K562 (cell line): ENCODE results near the gene BEST1. TPM values are rescaled to one million over a fixed set of nuclear protein-coding genes. Genes with fewer than 3 reads are reported as not detected.

Source experiments
- ADNP ChIP-seq: fragments of 200-800 bp; sonication (Bioruptor generic); IDR thresholded peaks from 2 replicates; pipeline ENCODE4 v1.6.1; 2016; ENCODE audit warnings: missing genetic modification characterization, missing compliant biosample characterization
- BCOR ChIP-seq: fragments of 450-650 bp; IDR thresholded peaks from 2 replicates; pipeline ENCODE4 v1.6.1; 2016
- CAMTA2 ChIP-seq: fragments of 250-450 bp; sonication (Bioruptor Pico); conservative IDR thresholded peaks from 2 replicates; pipeline ENCODE4 v1.5.1; 2022
- CXXC5 ChIP-seq: fragments of 250-450 bp; sonication (Bioruptor Pico); IDR thresholded peaks from 2 replicates; pipeline ENCODE4 v1.8.0; 2022; ENCODE audit warnings: inconsistent platforms, mild to moderate bottlenecking, moderate library complexity
- ID3 ChIP-seq, 2 experiments: fragments of 250-450 bp in 1 of 2; fragments of 450-650 bp in 1 of 2; sonication (Bioruptor Pico) in 1 of 2; IDR thresholded peaks; 2 replicates each; pipeline versions ENCODE4 v1.6.1 to v1.8.0; 2016 to 2021; ENCODE audit warnings: mild to moderate bottlenecking in 2 of 2, moderate library complexity in 2 of 2, missing compliant biosample characterization in 1 of 2, missing genetic modification characterization in 1 of 2
- MTA3 ChIP-seq: fragments of 450-650 bp; formaldehyde crosslinking; IDR thresholded peaks from 2 replicates; pipeline ENCODE4 v1.6.1; 2017; ENCODE audit warnings: mild to moderate bottlenecking, borderline replicate concordance
- NR4A1 ChIP-seq, 2 experiments: fragments of 250-450 bp in 1 of 2; fragments of 450-650 bp in 1 of 2; sonication (Bioruptor Pico) in 1 of 2; IDR thresholded peaks; 2 replicates each; pipeline versions ENCODE4 v1.4.0 to v1.6.1; 2016 to 2020; ENCODE audit warnings: mild to moderate bottlenecking in 2 of 2, missing compliant biosample characterization in 1 of 2, missing genetic modification characterization in 1 of 2, moderate library complexity in 1 of 2
- POLR2G ChIP-seq: fragments of 200-400 bp; formaldehyde crosslinking; IDR thresholded peaks from 2 replicates; pipeline ENCODE4 v1.6.1; 2017; ENCODE audit warnings: low read depth, mild to moderate bottlenecking, antibody characterized with exemption, low read length, moderate library complexity
- RHOXF2B ChIP-seq: fragments of 250-450 bp; sonication (Bioruptor Pico); conservative IDR thresholded peaks from 2 replicates; pipeline ENCODE4 v1.5.1; 2021
- SNIP1 ChIP-seq: fragments of 450-650 bp; IDR thresholded peaks from 2 replicates; pipeline ENCODE4 v1.7.1; 2017; ENCODE audit warnings: low read depth, mild to moderate bottlenecking
- ZNF583 ChIP-seq: fragments of 250-450 bp; sonication (Bioruptor Pico); IDR thresholded peaks from 2 replicates; pipeline ENCODE4 v1.4.0; 2020
- ZNF592 ChIP-seq: fragments of 450-650 bp; IDR thresholded peaks from 2 replicates; pipeline ENCODE4 v1.6.1; 2017; ENCODE audit warnings: antibody characterized with exemption, mild to moderate bottlenecking
- polyA plus RNA-seq, 8 experiments: library from polyadenylated mRNA; depleted of rRNA in 4 of 8; stranded (reverse) in 5 of 8; unstranded in 3 of 8; fragments of >200 nt; fragmentation: Nextera tagmentation in 2 of 8; fragmentation: Illumina TruSeq in 1 of 8; extraction: Ambion mirVana in 2 of 8; extraction: Trizol in 1 of 8; gene quantifications; 2 replicates each; pipeline versions ENCODE4 v1.2.1 to v1.2.3, GENCODE V29; 2011 to 2014; ENCODE audit warnings: inconsistent platforms in 1 of 8, missing spikeins in 1 of 8
- total RNA-seq, 7 experiments: library from RNA; depleted of rRNA in 6 of 7; stranded (reverse); fragments of >200 nt in 6 of 7; fragmentation: Illumina TruSeq in 2 of 7; extraction: Trizol in 2 of 7; gene quantifications; 2 replicates each; pipeline versions ENCODE4 v1.2.1 to v1.2.3, GENCODE V29; 2011 to 2021; ENCODE audit warnings: low replicate concordance in 1 of 7

BEST1 gene
- total and polyA plus RNA-seq, 9 of the 15 experiments (the other 6 are each of a cell fraction or from before 2014, with no cell fraction given): 0.07 to 1.3 (median 0.40) TPM

GRCh38 chr11:61973476-61974162, 23.5 kb downstream of the BEST1 start (continued):
- TF ChIP-seq CXXC5 (CRISPR knock-in tag): peak; percentile 47
- TF ChIP-seq CAMTA2 (CRISPR knock-in tag): 0 out of 2 replicates have a peak, but pooled peaks have one; percentile 26
- no peak for TF ChIP-seq BCOR
- 0 out of 2 replicates have a peak, but pooled peaks have one; percentile 41 for TF ChIP-seq RHOXF2B (CRISPR knock-in tag)
- no peak for TF ChIP-seq ID3 (CRISPR knock-in tag; IDR thresholded peaks at IDR 0.05)
- 0 out of 2 replicates have a peak, but pooled peaks have one; percentile 37 for TF ChIP-seq ID3 (tag; IDR thresholded peaks at IDR 0.05)
- TF ChIP-seq ZNF592: peak; percentile 61; the same call in 1 of the 2 replicates
- TF ChIP-seq SNIP1: no peak
- peak; percentile 54; the same call in 1 of the 2 replicates for TF ChIP-seq ZNF583 (CRISPR knock-in tag)
- 0 out of 2 replicates have a peak, but pooled peaks have one; percentile 14 for TF ChIP-seq MTA3
- TF ChIP-seq NR4A1 (CRISPR knock-in tag; IDR thresholded peaks at IDR 0.05): no peak
- peak; percentile 5; the same call in 1 of the 2 replicates for TF ChIP-seq NR4A1 (tag; IDR thresholded peaks at IDR 0.05)
- no peak for TF ChIP-seq ADNP
- TF ChIP-seq POLR2G: 0 out of 2 replicates have a peak, but pooled peaks have one; percentile 38
